Measurements from ENCODE around the gene NDST1. TPM values are rescaled to one million over a fixed set of nuclear protein-coding genes. Genes with fewer than 3 reads are reported as not detected.

Gene NDST1
- total and polyA plus RNA-seq, 10 of the 15 experiments (the other 5 are each of a cell fraction or from before 2014, with no cell fraction given) = 0.20 to 53.5 (median 12.9) TPM

DNA sequence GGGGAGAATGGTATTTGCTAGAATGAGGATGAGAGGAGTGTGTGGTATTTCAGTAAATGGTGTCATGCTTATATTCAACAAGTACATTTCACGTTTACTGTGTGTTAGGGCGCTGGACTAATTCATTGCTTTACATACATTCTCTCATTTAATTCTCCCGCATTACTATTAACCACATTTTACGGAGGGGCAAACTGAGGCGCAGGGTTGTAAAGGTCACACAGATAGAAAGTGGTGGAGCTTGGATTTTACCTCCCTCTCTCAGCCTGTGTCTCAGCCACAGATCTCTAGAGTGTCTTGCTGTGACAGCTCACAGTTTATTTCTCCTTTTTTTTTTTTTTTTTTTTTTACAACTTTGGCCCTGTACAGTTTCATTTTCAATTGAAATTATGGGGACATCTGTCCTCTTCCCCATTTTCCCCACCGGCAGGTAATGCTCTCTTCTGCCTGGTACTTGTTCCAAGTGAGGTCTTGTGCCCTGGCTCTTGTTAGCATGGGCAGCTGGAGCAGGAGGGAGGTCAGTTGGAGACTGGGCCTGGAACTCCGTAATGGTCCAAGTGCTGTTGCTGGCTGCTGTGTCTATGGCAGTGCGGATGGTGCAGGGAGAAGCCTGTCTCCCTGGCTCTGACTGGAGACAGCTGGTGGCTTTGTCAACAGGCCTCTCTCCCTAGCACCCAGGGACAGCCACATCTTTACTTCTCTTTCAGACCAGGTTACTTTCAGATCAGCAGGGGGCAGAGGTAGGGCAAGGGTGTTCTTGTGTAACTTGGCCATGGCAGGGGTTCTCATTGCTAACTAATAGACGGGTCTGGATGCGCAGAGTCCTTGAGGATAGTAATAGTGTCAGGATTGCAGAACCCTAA is 20.5 kb upstream of the NDST1 start (continued):
- no peak for TF ChIP-seq ETV6 (conservative IDR thresholded peaks at IDR 0.05 in 1 of 2, IDR thresholded peaks at IDR 0.05 in 1 of 2; ENCODE audit: borderline replicate concordance in 1 of 2, low read depth in 1 of 2)
- TF ChIP-seq, protein P1, sequence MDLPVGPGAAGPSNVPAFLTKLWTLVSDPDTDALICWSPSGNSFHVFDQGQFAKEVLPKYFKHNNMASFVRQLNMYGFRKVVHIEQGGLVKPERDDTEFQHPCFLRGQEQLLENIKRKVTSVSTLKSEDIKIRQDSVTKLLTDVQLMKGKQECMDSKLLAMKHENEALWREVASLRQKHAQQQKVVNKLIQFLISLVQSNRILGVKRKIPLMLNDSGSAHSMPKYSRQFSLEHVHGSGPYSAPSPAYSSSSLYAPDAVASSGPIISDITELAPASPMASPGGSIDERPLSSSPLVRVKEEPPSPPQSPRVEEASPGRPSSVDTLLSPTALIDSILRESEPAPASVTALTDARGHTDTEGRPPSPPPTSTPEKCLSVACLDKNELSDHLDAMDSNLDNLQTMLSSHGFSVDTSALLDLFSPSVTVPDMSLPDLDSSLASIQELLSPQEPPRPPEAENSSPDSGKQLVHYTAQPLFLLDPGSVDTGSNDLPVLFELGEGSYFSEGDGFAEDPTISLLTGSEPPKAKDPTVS (IDR thresholded peaks at IDR 0.05; ENCODE audit: low read depth, low read length) = no peak
- TF ChIP-seq SMARCA5 (IDR thresholded peaks at IDR 0.05) = peak; percentile 62; the same call in 1 of the 2 replicates
- no peak for TF ChIP-seq HCFC1 (IDR thresholded peaks at IDR 0.05; ENCODE audit: low read length)
- TF ChIP-seq CREB1 (IDR thresholded peaks at IDR 0.05; ENCODE audit: low read depth) = no peak
- no peak for TF ChIP-seq SUPT20H (IDR thresholded peaks at IDR 0.05; ENCODE audit: borderline replicate concordance, control insufficient read depth, low read depth, low read length)

- RAD21 ChIA-PET (ENCODE audit: unreplicated experiment) = interaction anchor here (0.8 to 10.2 kb wide), 6 partner anchors 10 to 138 kb away, joined by 3 to 143 read pairs (median 6); no protein-coding TSS in a partner anchor
- POLR2A ChIA-PET = interaction anchor here (0.7 to 2.6 kb wide), 6 partner anchors 9 to 76 kb away, joined by 3 to 25 read pairs (median 6); partner anchors contain the start of gene CD74
- in situ Hi-C loops (cut with MboI) (no loop called here), intact Hi-C loops (cut with micrococcal nuclease; ENCODE audit: unreplicated experiment) (loop anchor here (1.0 to 10.0 kb wide), 3 partner anchors 10 to 296 kb away; no protein-coding TSS in a partner anchor)
- peaks cover 61% of the 10 kb centered on the region for H3K79me2 ChIP-seq (ENCODE audit: control insufficient read depth, insufficient read depth, low read length)
- no peak for DNase-seq (ENCODE audit: low read depth, low spot score)
- peak; percentile 2 for ATAC-seq
- FAIRE-seq = no peak
- H3K9me3 ChIP-seq (replicated peaks; ENCODE audit: control insufficient read depth, insufficient read depth, low read length) = no peaks in the 10 kb centered on the region
- H3K27me3 ChIP-seq (replicated peaks in 1 of 2; ENCODE audit: control insufficient read depth in 2 of 2, insufficient read depth in 2 of 2, low read length in 1 of 2) = no peaks in the 10 kb centered on the region
- 84% methylated on average over 11 of the region's 11 CpGs for WGBS (ENCODE audit: insufficient coverage, insufficient replicate concordance, low lambda C conversion rate, missing lambda C conversion rate)
- H3K36me3 ChIP-seq (ENCODE audit: control insufficient read depth in 2 of 2, insufficient read depth in 2 of 2, low read length in 1 of 2) = peaks cover 0 to 4% of the 10 kb centered on the region in 2 experiments; a peak in 2 of 4 replicates
- SMC1A ChIA-PET (ENCODE audit: uncharacterized antibody, unreplicated experiment) = interaction anchor here (0.8 to 6.5 kb wide), 13 partner anchors 10 to 135 kb away, joined by 3 to 65 read pairs (median 6); no protein-coding TSS in a partner anchor
- TF ChIP-seq RUNX3 (IDR thresholded peaks at IDR 0.05; ENCODE audit: low read length) = peak; percentile 34; the same call in 1 of the 2 replicates
- no peak for TF ChIP-seq BMI1 (IDR thresholded peaks at IDR 0.05; ENCODE audit: borderline replicate concordance)
- no TSS peak for BruUV-seq (replicated peaks)
- peak overlapping the region; percentile 88; the same call in 1 of the 2 replicates for H3K4me3 ChIP-seq
- H2AFZ ChIP-seq (ENCODE audit: control insufficient read depth, low read depth, low read length) = no peak overlapping the region
- H3K9ac ChIP-seq (ENCODE audit: control insufficient read depth, insufficient read depth, low read length) = peak overlapping the region; percentile 39; the same call in 1 of the 2 replicates
- peaks cover 47% of the 10 kb centered on the region for H3K4me1 ChIP-seq (ENCODE audit: control insufficient read depth, insufficient read depth, low read length)
- H3K27ac ChIP-seq (ENCODE audit: control insufficient read depth, insufficient read depth) = peak overlapping the region; percentile 72
- H3K4me2 ChIP-seq (ENCODE audit: control insufficient read depth, insufficient read depth) = peak overlapping the region; percentile 88
- CTCF ChIA-PET = interaction anchor here (0.7 to 8.4 kb wide), 18 partner anchors 10 to 218 kb away, joined by 3 to 132 read pairs (median 6); partner anchors contain the start of gene RBM22
- no peaks in the 10 kb centered on the region for H4K20me1 ChIP-seq (ENCODE audit: control insufficient read depth, insufficient read depth)
Measured at GRCh38 chr5:150488519-150489359, 19.2 kb upstream of the NDST1 start.

All from GM12878 (cell line).